ENCODE measurements around the gene LAMC1.

GRCh38 chr1:183044893-183045649, 21.9 kb downstream of the LAMC1 start:
- TF ChIP-seq POLR2A (IDR thresholded peaks at IDR 0.05) (no peak), CTCF (IDR thresholded peaks at IDR 0.05) (no peak)
